Measurements from ENCODE around the gene SPATA18. TPM values are rescaled to one million over a fixed set of nuclear protein-coding genes. Genes with fewer than 3 reads are reported as not detected.

SPATA18 gene
- total and polyA plus RNA-seq, 2 of the 8 experiments (the other 6 are each of a cell fraction or from before 2014, with no cell fraction given) = 1.4 to 2.4 TPM

DNA sequence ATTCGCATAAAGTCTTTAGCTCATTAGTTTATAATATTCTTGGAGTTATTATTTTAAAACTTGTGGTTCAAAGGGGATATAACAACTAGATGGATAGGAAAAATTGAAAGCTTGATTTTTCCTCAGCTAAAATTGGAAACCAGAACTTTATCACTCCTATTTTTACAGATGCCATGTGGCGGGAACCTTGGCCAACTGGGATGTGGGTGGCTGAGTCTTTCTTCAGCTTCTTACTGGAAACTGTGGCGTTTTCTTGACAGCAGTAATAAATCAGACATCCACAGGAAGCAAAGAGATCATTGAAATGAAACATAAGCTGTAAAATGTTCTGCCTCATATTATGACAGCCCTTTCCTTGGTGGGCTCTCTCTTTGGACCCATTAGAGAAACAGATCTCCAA, 84.1 kb downstream of the SPATA18 start:
- 90% methylated on average over 3 of the region's 3 CpGs; no CpG with 5 or more reads in 1 of the 2 experiments for WGBS, 2 experiments (ENCODE audit: extremely low coverage in 1 of 2, insufficient coverage in 1 of 2, insufficient read length in 1 of 2, insufficient replicate concordance in 2 of 2, low coverage in 1 of 2, low lambda C conversion rate in 2 of 2, missing lambda C conversion rate in 1 of 2)
- no peak overlapping the region for H3K14ac ChIP-seq (ENCODE audit: insufficient read length)
- H3K9me3 ChIP-seq (ENCODE audit: insufficient read depth in 2 of 2, low read depth in 1 of 2, low read length in 1 of 2) = no peaks in the 10 kb centered on the region
- no peaks in the 10 kb centered on the region for H3K4me1 ChIP-seq (replicated peaks in 1 of 4; ENCODE audit: control insufficient read depth in 3 of 4, insufficient read depth in 4 of 4, low read length in 3 of 4)
- H2BK120ac ChIP-seq (replicated peaks; ENCODE audit: low read depth, low read length) = no peak overlapping the region
- H4K91ac ChIP-seq (replicated peaks; ENCODE audit: insufficient read length, low read length) = no peak overlapping the region
- no peak overlapping the region for H3K4ac ChIP-seq (replicated peaks; ENCODE audit: insufficient read length, low read depth, low read length)
- ChIA-PET CTCF (ENCODE audit: partially characterized antibody) (interaction anchor here (1.2 kb wide), 1 partner anchor 10 kb away, joined by 3 read pairs; no protein-coding TSS in a partner anchor), POLR2A (ENCODE audit: partially characterized antibody) (no interaction called here)
- H2BK12ac ChIP-seq (ENCODE audit: low read depth, low read length) = no peak overlapping the region
- H3K18ac ChIP-seq (ENCODE audit: extremely low read depth, low read length) = no peak overlapping the region
- no peak for DNase-seq (ENCODE audit: low read depth in 1 of 2, low spot score in 2 of 2)
- no peak overlapping the region for H3K4me2 ChIP-seq (ENCODE audit: insufficient read depth in 1 of 2, low read depth in 2 of 2, low read length in 2 of 2)
- no peaks in the 10 kb centered on the region for H3K79me2 ChIP-seq (ENCODE audit: control insufficient read depth in 1 of 2, insufficient read depth in 2 of 2, low read length in 2 of 2)
- no peak overlapping the region for H2BK5ac ChIP-seq (ENCODE audit: low read depth, low read length)
- no peak overlapping the region for H3K9ac ChIP-seq (replicated peaks in 1 of 4; ENCODE audit: extremely low read depth in 1 of 4, low read depth in 3 of 4, low read length in 3 of 4)
- no peaks in the 10 kb centered on the region for H3K79me1 ChIP-seq (ENCODE audit: low read depth, low read length)
- no peak overlapping the region for H3K27ac ChIP-seq (ENCODE audit: low read depth, low read length)
- H4K20me1 ChIP-seq (replicated peaks in 1 of 2; ENCODE audit: control insufficient read depth in 1 of 2, insufficient read depth in 2 of 2, low read length in 2 of 2) = no peaks in the 10 kb centered on the region
- H4K8ac ChIP-seq (ENCODE audit: extremely low read depth, insufficient read depth, low read length) = no peak overlapping the region
- no peak overlapping the region for H2BK15ac ChIP-seq (ENCODE audit: low read length)
- H2AK5ac ChIP-seq (ENCODE audit: low read depth, low read length) = no peak overlapping the region
- H2BK20ac ChIP-seq (ENCODE audit: low read length) = no peak overlapping the region
- H3K36me3 ChIP-seq (ENCODE audit: control insufficient read depth in 2 of 4, insufficient read depth in 4 of 4, low read length in 3 of 4) = no peaks in the 10 kb centered on the region
- no peak overlapping the region for H4K5ac ChIP-seq (ENCODE audit: insufficient read length, low read depth, low read length)
- no peaks in the 10 kb centered on the region for H3K27me3 ChIP-seq (replicated peaks in 1 of 4; ENCODE audit: control insufficient read depth in 3 of 4, extremely low read depth in 1 of 4, insufficient read depth in 3 of 4, low read length in 3 of 4)
- H2AFZ ChIP-seq (ENCODE audit: low read length) = no peak overlapping the region
- no peak for FAIRE-seq
- no peak overlapping the region for H3K4me3 ChIP-seq (ENCODE audit: extremely low read depth in 1 of 4, insufficient read depth in 2 of 4, low read depth in 3 of 4, low read length in 4 of 4)
- no peaks in the 10 kb centered on the region for H3K23me2 ChIP-seq (ENCODE audit: low read depth, low read length)
- no peak overlapping the region for H3K23ac ChIP-seq (ENCODE audit: insufficient read length)
- H3K56ac ChIP-seq (replicated peaks; ENCODE audit: insufficient read length, low read depth, low read length) = no peak overlapping the region
- no peak for TF ChIP-seq FOSL1 (IDR thresholded peaks at IDR 0.05; ENCODE audit: insufficient read depth, low read depth, low read length)
- no peak for TF ChIP-seq RFX5 (IDR thresholded peaks at IDR 0.05; ENCODE audit: borderline replicate concordance, low read depth, low read length)
- TF ChIP-seq SRF (IDR thresholded peaks at IDR 0.05; ENCODE audit: low read depth, low read length) = no peak
- no peak for TF ChIP-seq RNF2 (IDR thresholded peaks at IDR 0.05; ENCODE audit: borderline replicate concordance, low read depth, low read length, missing control alignments, poor library complexity, severe bottlenecking)
- no peak for TF ChIP-seq ZNF274 (IDR thresholded peaks at IDR 0.05; ENCODE audit: borderline replicate concordance, extremely low read depth, low read length)

Measured in H1 (cell line).